Hepatic stellate cell (primary cell): ENCODE data around the gene FRMD4A.

Experiments
- DNase-seq: peaks from one replicate; pipeline ENCODE4 v3.0.0; 2011; ENCODE audit warnings: low spot score

The FRMD4A gene

DNA sequence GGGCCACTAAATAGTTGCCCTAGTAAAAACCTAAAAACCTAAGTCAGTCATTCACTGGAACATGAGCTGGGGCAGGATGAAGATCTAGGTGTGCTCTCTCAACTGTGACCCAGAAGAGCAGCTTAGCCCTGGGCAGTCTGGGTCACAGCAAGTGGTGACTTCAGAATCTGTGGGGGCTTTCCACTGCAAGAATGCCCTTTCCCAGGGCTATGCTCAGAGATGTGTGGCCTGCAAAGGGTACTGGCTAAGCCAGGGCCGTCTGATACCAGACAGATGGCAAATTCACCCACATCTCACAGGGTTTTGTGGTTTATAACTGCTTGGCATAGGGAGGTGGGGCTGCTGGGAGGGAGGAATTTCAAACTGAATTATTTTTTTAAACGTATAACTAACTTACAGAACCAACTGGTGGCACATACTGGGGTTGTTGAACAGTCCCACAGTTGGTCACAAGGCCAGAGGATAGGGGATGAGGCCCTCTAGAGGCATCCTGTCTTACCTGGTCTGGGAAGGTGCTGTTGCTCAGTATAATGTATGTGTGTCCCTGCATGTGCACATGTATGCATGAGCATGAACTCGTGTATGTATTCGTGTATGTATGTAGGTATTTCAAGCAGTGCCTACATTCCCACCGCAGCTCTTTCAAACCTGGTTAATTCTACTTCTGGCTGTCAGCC, 680.7 kb downstream of the FRMD4A start:
- no peak for DNase-seq

GRCh38 chr10:13648425-13648824, 682.3 kb downstream of the FRMD4A start:
- no peak for DNase-seq

DNA sequence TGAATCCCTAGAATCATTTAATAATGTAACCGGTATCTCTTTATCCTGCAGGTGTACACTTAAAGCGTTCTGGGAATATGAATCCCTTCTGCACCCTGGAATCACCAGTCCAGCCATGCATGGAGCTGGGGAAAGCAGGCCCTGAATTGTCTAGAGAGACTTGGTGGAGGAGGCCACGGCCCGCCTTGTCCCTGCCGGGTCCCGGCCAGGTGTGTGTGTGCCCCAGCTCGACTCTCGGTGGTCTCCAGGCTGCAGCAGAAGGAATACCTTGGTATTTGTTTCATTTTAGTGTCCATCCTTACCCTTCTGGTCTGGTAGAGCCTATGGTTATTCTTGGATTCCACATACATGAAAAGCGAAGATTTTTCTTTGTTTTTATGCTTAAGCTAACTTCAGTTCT, 685.9 kb downstream of the FRMD4A start:
- DNase-seq: no peak

DNA sequence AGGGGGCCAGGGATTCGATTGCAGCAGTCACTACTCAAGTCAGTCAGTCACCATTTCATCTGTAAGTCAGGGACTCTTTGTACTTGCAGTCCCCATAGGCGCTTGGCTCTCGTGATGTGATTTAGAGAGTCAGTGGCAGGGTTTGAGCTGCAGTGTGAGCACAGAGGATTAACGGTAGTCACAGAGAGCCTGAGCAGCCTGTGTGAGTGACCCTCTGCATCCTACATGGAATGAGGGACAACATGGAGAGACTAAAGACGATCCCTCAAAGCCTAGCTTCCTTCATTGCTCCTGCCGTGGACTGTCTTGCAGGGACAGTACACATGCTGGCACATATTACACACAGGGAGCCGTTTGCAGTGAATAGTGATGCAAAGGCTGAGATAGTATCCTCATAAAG, 687.7 kb downstream of the FRMD4A start:
- DNase-seq: no peak

- DNase-seq: no peak
Observed at GRCh38 chr10:13642293-13642692, 688.4 kb downstream of the FRMD4A start.

DNA sequence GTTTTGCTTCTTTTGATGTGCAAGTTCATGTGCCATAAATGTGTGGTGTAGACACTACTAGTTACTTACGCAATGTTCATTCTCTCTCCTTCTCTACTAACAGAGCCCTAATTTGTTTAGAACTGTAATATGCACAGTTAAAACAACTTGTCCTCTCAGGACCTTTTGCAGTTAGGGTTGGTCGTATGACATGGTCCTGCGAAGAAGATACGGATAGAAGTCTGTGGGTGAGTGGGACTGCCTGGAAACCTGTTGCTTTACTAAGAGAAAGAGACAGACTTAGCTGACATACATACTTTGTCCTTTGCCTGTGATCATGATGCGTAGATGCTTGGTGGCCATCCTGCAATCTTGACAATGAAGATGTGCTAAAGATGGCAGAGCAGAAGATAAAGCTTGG, 692.8 kb downstream of the FRMD4A start:
- no peak for DNase-seq

GRCh38 chr10:13637303-13637856, 693.3 kb downstream of the FRMD4A start:
- DNase-seq: no peak

DNA sequence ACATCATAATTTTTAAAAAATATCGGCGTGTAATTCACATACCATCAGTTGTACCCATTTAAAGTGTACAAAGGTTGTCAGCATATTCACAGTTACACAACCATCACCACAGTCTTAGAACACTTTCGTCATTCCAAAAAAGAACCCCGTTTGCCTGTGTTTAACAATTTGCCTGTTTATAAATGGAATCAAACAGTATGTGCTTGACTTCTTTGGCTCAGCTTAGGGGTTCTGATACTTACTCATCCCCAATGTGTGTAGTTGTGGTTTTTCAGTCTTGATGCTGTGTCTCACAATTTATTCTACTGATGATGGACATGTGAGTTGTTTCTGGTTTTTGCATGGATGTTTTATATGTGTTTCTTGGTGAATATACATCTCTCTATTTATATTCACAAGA, 693.9 kb downstream of the FRMD4A start:
- DNase-seq: no peak

GRCh38 chr10:13634207-13634606, 696.5 kb downstream of the FRMD4A start:
- DNase-seq: no peak

- peak; percentile 86 for DNase-seq
Observed at GRCh38 chr10:13633689-13634088, 697.0 kb downstream of the FRMD4A start.

GRCh38 chr10:13632884-13633440, 697.8 kb downstream of the FRMD4A start:
- no peak for DNase-seq

- no peak for DNase-seq
Observed at GRCh38 chr10:13632440-13632839, 698.3 kb downstream of the FRMD4A start.

DNA sequence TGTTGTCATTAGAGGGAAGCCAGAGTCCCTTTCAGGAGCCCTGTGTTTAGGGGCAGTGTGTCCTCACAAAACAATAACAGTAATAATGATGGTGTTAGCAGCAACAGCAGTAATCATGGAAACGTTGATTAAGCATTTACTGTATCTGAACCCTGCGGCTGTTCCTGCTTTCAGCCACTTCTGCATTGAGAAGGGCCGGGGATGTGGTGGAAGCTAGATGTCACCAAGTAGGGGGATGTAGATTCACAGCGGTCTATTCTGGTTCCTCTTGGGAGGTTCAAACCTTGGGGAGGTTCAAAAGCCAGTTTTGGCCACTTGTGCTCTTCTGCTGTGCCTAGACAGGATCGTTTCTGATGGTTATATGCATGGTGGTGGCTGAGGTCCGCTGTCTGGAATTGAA, 699.1 kb downstream of the FRMD4A start:
- no peak for DNase-seq

GRCh38 chr10:13630231-13630630, 700.5 kb downstream of the FRMD4A start:
- DNase-seq: no peak

GRCh38 chr10:13629116-13629515, 701.6 kb downstream of the FRMD4A start:
- no peak for DNase-seq

GRCh38 chr10:13628661-13629060, 702.1 kb downstream of the FRMD4A start:
- DNase-seq: no peak

DNA sequence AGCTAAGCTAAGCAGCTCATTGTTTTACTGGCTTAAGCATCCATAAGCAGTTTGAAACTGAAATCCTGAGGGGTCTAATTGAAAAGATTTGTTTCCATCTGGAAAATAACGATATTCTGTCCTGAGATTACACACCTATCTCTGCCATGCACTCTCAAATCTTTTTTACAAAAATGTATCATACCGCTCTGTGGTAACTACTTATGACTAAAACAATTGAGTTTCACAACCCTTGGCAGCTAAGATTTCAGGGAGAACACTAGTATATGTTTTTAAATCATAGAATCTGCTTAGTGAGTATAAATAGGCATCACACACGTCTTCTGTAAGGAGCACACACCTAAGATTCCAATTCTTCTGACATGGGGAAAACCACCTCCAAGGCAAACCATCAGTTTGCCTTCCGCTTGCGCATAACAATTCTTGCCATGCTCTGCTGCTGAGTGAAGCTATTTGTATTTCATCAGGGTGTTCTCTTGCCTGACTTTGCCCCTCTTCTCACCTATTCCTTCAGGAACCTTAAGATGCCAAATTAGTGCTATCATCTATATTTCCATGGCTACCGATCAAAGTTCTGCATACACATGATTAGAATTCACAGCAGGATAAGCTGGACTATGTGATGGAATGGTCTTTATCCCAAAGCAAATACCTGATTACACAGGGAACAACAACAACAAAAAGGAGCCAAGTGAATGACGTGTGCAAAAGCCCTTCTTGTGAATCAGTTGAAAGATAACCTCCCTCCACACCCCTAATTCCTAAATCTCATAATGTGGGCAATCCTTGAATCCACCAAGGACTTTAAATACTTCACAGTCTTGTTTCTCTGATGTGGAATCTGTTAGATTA, 703.0 kb downstream of the FRMD4A start:
- no peak for DNase-seq

GRCh38 chr10:13624630-13625029, 706.1 kb downstream of the FRMD4A start:
- no peak for DNase-seq

- DNase-seq: no peak
Observed at GRCh38 chr10:13621931-13622330, 708.8 kb downstream of the FRMD4A start.

DNA sequence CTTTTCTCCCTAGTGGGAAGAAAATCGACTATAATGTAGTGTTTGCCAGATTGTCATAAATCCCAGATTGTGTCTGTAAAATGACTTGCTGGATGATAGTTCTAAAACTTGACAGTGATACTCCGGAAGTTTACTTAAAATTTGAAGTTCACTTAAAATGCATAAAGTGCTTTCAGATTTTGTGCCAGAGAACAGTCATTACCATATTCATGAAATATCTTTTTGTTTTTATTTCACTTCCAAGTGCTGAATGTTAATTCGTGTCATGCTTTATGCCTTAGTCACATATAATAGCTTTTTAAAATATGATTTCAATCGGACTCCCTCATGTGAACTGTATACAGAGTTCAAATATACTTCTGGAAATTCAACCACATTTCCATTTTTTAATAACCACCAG, 713.6 kb downstream of the FRMD4A start:
- DNase-seq: no peak

GRCh38 chr10:13615650-13616300, 714.9 kb downstream of the FRMD4A start:
- DNase-seq: no peak

GRCh38 chr10:13614530-13615332, 716.0 kb downstream of the FRMD4A start:
- DNase-seq: peak; percentile 24
